Activated CD4-positive, alpha-beta T cell treated with anti-CD3 and anti-CD28 coated beads for 36 hours (primary cell): ENCODE results near the gene SPOCK1. TPM values are rescaled to one million over a fixed set of nuclear protein-coding genes. Genes with fewer than 3 reads are reported as not detected.

Source experiments
- ATAC-seq: fragments of 200-7000 bp; cut with Tn5 transposase; one replicate; pipeline ENCODE4 v1.10.0; 2021; ENCODE audit warnings: mild to moderate bottlenecking, moderate library complexity
- CTCF ChIA-PET: fragments of 350-600 bp; sonication (Branson Sonifier 250); formaldehyde crosslinking; loops from one replicate; lab custom pipeline; 2021; ENCODE audit warnings: antibody characterized with exemption; lab: Charles Lee
- POLR2A ChIA-PET: fragments of 350-600 bp; sonication (Branson Sonifier 250); formaldehyde crosslinking; loops from one replicate; lab custom pipeline; 2021; ENCODE audit warnings: antibody characterized with exemption, inconsistent platforms; lab: Charles Lee
- DNase-seq: peaks from one replicate; pipeline ENCODE4 v3.0.0-alpha.2; 2020
- H3K27ac Mint-ChIP-seq: one replicate; pipeline ENCODE4 v1.8.0; 2021; ENCODE audit warnings: mixed read lengths
- H3K27me3 Mint-ChIP-seq: one replicate; pipeline ENCODE4 v1.8.0; 2021; ENCODE audit warnings: mixed read lengths
- H3K36me3 Mint-ChIP-seq: one replicate; pipeline ENCODE4 v1.8.0; 2021; ENCODE audit warnings: low read depth, mixed read lengths
- H3K4me1 Mint-ChIP-seq: one replicate; pipeline ENCODE4 v1.8.0; 2021; ENCODE audit warnings: mixed read lengths
- H3K4me3 Mint-ChIP-seq: one replicate; pipeline ENCODE4 v1.8.0; 2021; ENCODE audit warnings: mild to moderate bottlenecking, moderate library complexity, mixed read lengths
- H3K9me3 Mint-ChIP-seq: one replicate; pipeline ENCODE4 v1.8.0; 2021; ENCODE audit warnings: low read depth, mixed read lengths
- intact Hi-C, 2 experiments: fragments of 100-400 bp; cut with DNase I in 1 of 2; cut with micrococcal nuclease in 1 of 2; formaldehyde crosslinking; loops; one replicate each; pipeline versions ENCODE4 v1.14.2 to v1.15.1; 2022 to 2024; cut with DNase I, micrococcal nuclease
- total RNA-seq, 2 experiments: library from RNA; stranded (reverse); gene quantifications; one replicate each; pipeline ENCODE4 v1.2.3, GENCODE V29; 2021

SPOCK1 gene
- total RNA-seq, 2 experiments from 2014 or later, result not detected

- Mint-ChIP-seq H3K4me3 (no peak overlapping the region), H3K36me3 (no peaks in the 10 kb centered on the region), H3K27ac (no peak overlapping the region), H3K4me1 (no peaks in the 10 kb centered on the region), H3K27me3 (peaks cover 15% of the 10 kb centered on the region), H3K9me3 (no peaks in the 10 kb centered on the region)
- DNase-seq, result no peak
- no peak for ATAC-seq
- CTCF ChIA-PET, result interaction anchor here (0.7 kb wide), 1 partner anchor 634 kb away, joined by 3 read pairs; no protein-coding TSS in a partner anchor
- intact Hi-C loops, result no loop called here
- POLR2A ChIA-PET, result no interaction called here
These were observed 36.2 kb downstream of the SPOCK1 start for GRCh38 chr5:137462816-137463520.

GRCh38 chr5:137462265-137462590, 36.9 kb downstream of the SPOCK1 start:
- no peak for DNase-seq
- no peak for ATAC-seq
- Mint-ChIP-seq H3K27ac (no peak overlapping the region), H3K4me3 (no peak overlapping the region), H3K9me3 (no peaks in the 10 kb centered on the region), H3K27me3 (peaks cover 12% of the 10 kb centered on the region), H3K4me1 (no peaks in the 10 kb centered on the region), H3K36me3 (no peaks in the 10 kb centered on the region)
- ChIA-PET POLR2A (no interaction called here), CTCF (interaction anchor here (0.7 kb wide), 1 partner anchor 634 kb away, joined by 3 read pairs; no protein-coding TSS in a partner anchor)
- intact Hi-C loops, result no loop called here

GRCh38 chr5:137461391-137462264, 37.5 kb downstream of the SPOCK1 start:
- CTCF ChIA-PET, result no interaction called here
- Mint-ChIP-seq H3K27ac (no peak overlapping the region), H3K4me1 (no peaks in the 10 kb centered on the region), H3K27me3 (peaks cover 15% of the 10 kb centered on the region), H3K4me3 (no peak overlapping the region), H3K36me3 (no peaks in the 10 kb centered on the region), H3K9me3 (no peaks in the 10 kb centered on the region)
- ATAC-seq, result no peak
- POLR2A ChIA-PET, result no interaction called here
- no peak for DNase-seq
- intact Hi-C loops, result no loop called here

- ATAC-seq (no peak), DNase-seq (no peak)
- ChIA-PET CTCF (no interaction called here), POLR2A (no interaction called here)
- Mint-ChIP-seq H3K27ac (no peak overlapping the region), H3K27me3 (peaks cover 8% of the 10 kb centered on the region), H3K4me3 (no peak overlapping the region), H3K36me3 (no peaks in the 10 kb centered on the region), H3K9me3 (no peaks in the 10 kb centered on the region), H3K4me1 (no peaks in the 10 kb centered on the region)
- intact Hi-C loops, result no loop called here
These were observed 44.5 kb downstream of the SPOCK1 start for GRCh38 chr5:137454671-137455070.

GRCh38 chr5:137453483-137454080, 45.5 kb downstream of the SPOCK1 start:
- ATAC-seq, result no peak
- no peak overlapping the region for H3K4me3 Mint-ChIP-seq

GRCh38 chr5:137450759-137451158, 48.4 kb downstream of the SPOCK1 start:
- POLR2A ChIA-PET, result no interaction called here
- Mint-ChIP-seq H3K9me3 (no peaks in the 10 kb centered on the region), H3K36me3 (no peaks in the 10 kb centered on the region), H3K4me3 (no peak overlapping the region), H3K27ac (no peak overlapping the region), H3K27me3 (peaks cover 8% of the 10 kb centered on the region), H3K4me1 (no peaks in the 10 kb centered on the region)
- intact Hi-C loops, result no loop called here
- CTCF ChIA-PET, result no interaction called here
- DNase-seq (no peak), ATAC-seq (no peak)

More at GRCh38 chr5:137453483-137454080, 45.5 kb downstream of the SPOCK1 start:
- no peaks in the 10 kb centered on the region for H3K36me3 Mint-ChIP-seq
- no peak overlapping the region for H3K27ac Mint-ChIP-seq
- no peaks in the 10 kb centered on the region for H3K4me1 Mint-ChIP-seq
- ChIA-PET POLR2A (no interaction called here), CTCF (interaction anchor here (0.6 kb wide), 1 partner anchor 354 kb away, joined by 3 read pairs; no protein-coding TSS in a partner anchor)
- intact Hi-C loops, result no loop called here
- no peaks in the 10 kb centered on the region for H3K9me3 Mint-ChIP-seq
- no peak for DNase-seq
- peaks cover 8% of the 10 kb centered on the region for H3K27me3 Mint-ChIP-seq

- ChIA-PET POLR2A (no interaction called here), CTCF (no interaction called here)
- no peak for DNase-seq
- Mint-ChIP-seq H3K27me3 (peaks cover 11% of the 10 kb centered on the region), H3K36me3 (no peaks in the 10 kb centered on the region), H3K27ac (no peak overlapping the region), H3K4me1 (no peaks in the 10 kb centered on the region), H3K4me3 (no peak overlapping the region), H3K9me3 (no peaks in the 10 kb centered on the region)
- ATAC-seq, result no peak
- intact Hi-C loops, result no loop called here
These were observed 50.3 kb downstream of the SPOCK1 start for GRCh38 chr5:137448868-137449267.

- Mint-ChIP-seq H3K27me3 (peaks cover 13% of the 10 kb centered on the region), H3K4me1 (no peaks in the 10 kb centered on the region), H3K4me3 (no peak overlapping the region), H3K27ac (no peak overlapping the region), H3K36me3 (no peaks in the 10 kb centered on the region), H3K9me3 (no peaks in the 10 kb centered on the region)
- ATAC-seq (no peak), DNase-seq (no peak)
- intact Hi-C loops, result no loop called here
- ChIA-PET POLR2A (no interaction called here), CTCF (no interaction called here)
These were observed 52.5 kb downstream of the SPOCK1 start for GRCh38 chr5:137446615-137447014.

- DNase-seq (no peak), ATAC-seq (no peak)
- Mint-ChIP-seq H3K4me3 (no peak overlapping the region), H3K4me1 (no peaks in the 10 kb centered on the region), H3K27ac (no peak overlapping the region), H3K27me3 (peaks cover 13% of the 10 kb centered on the region), H3K36me3 (no peaks in the 10 kb centered on the region), H3K9me3 (no peaks in the 10 kb centered on the region)
- ChIA-PET CTCF (no interaction called here), POLR2A (no interaction called here)
- intact Hi-C loops, result no loop called here
These were observed 53.0 kb downstream of the SPOCK1 start for GRCh38 chr5:137446151-137446550.

- Mint-ChIP-seq H3K4me1 (no peaks in the 10 kb centered on the region), H3K4me3 (no peak overlapping the region), H3K9me3 (no peaks in the 10 kb centered on the region), H3K27ac (no peak overlapping the region), H3K27me3 (peaks cover 22% of the 10 kb centered on the region), H3K36me3 (no peaks in the 10 kb centered on the region)
- intact Hi-C loops, result no loop called here
- DNase-seq (no peak), ATAC-seq (no peak)
- ChIA-PET POLR2A (no interaction called here), CTCF (interaction anchor here (0.7 kb wide), 1 partner anchor 869 kb away, joined by 4 read pairs; no protein-coding TSS in a partner anchor)
These were observed 56.5 kb downstream of the SPOCK1 start for GRCh38 chr5:137442660-137443059.

- no peak overlapping the region for H3K27ac Mint-ChIP-seq
- intact Hi-C loops, result no loop called here
- DNase-seq, result no peak
- H3K9me3 Mint-ChIP-seq, result no peaks in the 10 kb centered on the region
- H3K4me3 Mint-ChIP-seq, result no peak overlapping the region
- peaks cover 20% of the 10 kb centered on the region for H3K27me3 Mint-ChIP-seq
- no peaks in the 10 kb centered on the region for H3K4me1 Mint-ChIP-seq
- POLR2A ChIA-PET, result no interaction called here
- H3K36me3 Mint-ChIP-seq, result no peaks in the 10 kb centered on the region
- ATAC-seq, result no peak
- CTCF ChIA-PET, result no interaction called here
These were observed 57.6 kb downstream of the SPOCK1 start for GRCh38 chr5:137441476-137441875.
